Body of pancreas (tissue), 4 donors: Measurements from ENCODE around the gene ADAMTS19. TPM values are rescaled to one million over a fixed set of nuclear protein-coding genes. Genes with fewer than 3 reads are reported as not detected.

Experiments used
- ATAC-seq: fragments of 150-250 bp; one replicate; pipeline ENCODE4 v1.9.1; 2016
- DNase-seq, 4 donors: peaks; one replicate each; pipeline ENCODE4 v3.0.0-alpha.2; 2019
- H3K27ac ChIP-seq, 4 donors: fragments of 200-600 bp; sonication (generic); 1 replicate in 3 of 4; 2 replicates in 1 of 4; pipeline versions ENCODE4 v1.5.1 to v1.6.1; 2016 to 2019; ENCODE audit warnings: mild to moderate bottlenecking in 1 of 4, mixed read lengths in 1 of 4, moderate library complexity in 1 of 4
- H3K27me3 ChIP-seq, 2 donors: fragments of 200-600 bp; sonication (generic); one replicate each; pipeline ENCODE4 v1.6.0; 2016; ENCODE audit warnings: mild to moderate bottlenecking in 1 of 2
- H3K36me3 ChIP-seq, 2 donors: fragments of 200-600 bp; sonication (generic); replicated peaks in 1 of 2; 2 replicates each; pipeline ENCODE4 v1.5.1; 2016; ENCODE audit warnings: low read depth in 2 of 2; ENCODE audit not compliant: insufficient read depth in 1 of 2
- H3K4me1 ChIP-seq: fragments of 200-600 bp; sonication (generic); one replicate; pipeline ENCODE4 v1.6.0; 2016
- H3K4me3 ChIP-seq, 2 donors: fragments of 200-600 bp; sonication (generic); 1 replicate in 1 of 2; 2 replicates in 1 of 2; pipeline ENCODE4 v1.5.1; 2016 to 2019
- H3K9me3 ChIP-seq, 3 donors: fragments of 200-600 bp; sonication (generic); 1 replicate in 2 of 3; 2 replicates in 1 of 3; pipeline ENCODE4 v1.5.1; 2016
- CTCF ChIP-seq, 7 experiments: fragments of 450-650 bp in 4 of 7; fragments of 200-600 bp in 3 of 7; sonication (generic) in 3 of 7; IDR thresholded peaks; one replicate each; pipeline ENCODE4 v1.5.1; 2016 to 2019; ENCODE audit warnings: antibody characterized with exemption in 7 of 7
- POLR2A ChIP-seq, 3 donors: fragments of 450-650 bp; IDR thresholded peaks; one replicate each; pipeline ENCODE4 v1.6.1; 2016; ENCODE audit warnings: antibody characterized with exemption in 3 of 3, mild to moderate bottlenecking in 2 of 3
- WGBS, 2 donors: methylation state at CpG; one replicate each; pipeline ENCODE4 v1.1.5; 2017; 5-methylcytosine and 5-hydroxymethylcytosine counted together
- intact Hi-C: fragments of 100-400 bp; cut with DNase I; formaldehyde crosslinking; loops from one replicate; pipeline ENCODE4 v1.15.1; 2023
- total RNA-seq, 2 donors: library from RNA; depleted of rRNA; stranded (reverse); fragments of >200 nt; gene quantifications; one replicate each; pipeline ENCODE4 v1.1.0, GENCODE V29; 2016

Gene ADAMTS19
- total RNA-seq, 2 donors from 2014 or later, result 0.26 to 1.3 TPM

GRCh38 chr5:129511291-129511690 is 51.2 kb downstream of the ADAMTS19 start:
- no peak overlapping the region for H3K4me3 ChIP-seq

GRCh38 chr5:129541051-129541450 is 81.0 kb downstream of the ADAMTS19 start:
- WGBS, 2 donors, result 42 to 44% methylated on average over 3 of the region's 3 CpGs
- no peak for ATAC-seq
- Histone ChIP-seq H3K27me3 (no peaks in the 10 kb centered on the region), H3K9me3 (no peaks in the 10 kb centered on the region), H3K4me3 (no peak overlapping the region), H3K36me3 (no peaks in the 10 kb centered on the region), H3K4me1 (no peaks in the 10 kb centered on the region), H3K27ac (no peak overlapping the region)
- TF ChIP-seq POLR2A (IDR thresholded peaks at IDR 0.05), result no peak
- TF ChIP-seq CTCF (IDR thresholded peaks at IDR 0.05), result no peak
- DNase-seq, result no peak
- intact Hi-C loops, result no loop called here

More at GRCh38 chr5:129511291-129511690, 51.2 kb downstream of the ADAMTS19 start:
- no peaks in the 10 kb centered on the region for H3K36me3 ChIP-seq
- H3K4me1 ChIP-seq, result no peaks in the 10 kb centered on the region
- DNase-seq (no peak), ATAC-seq (no peak)
- intact Hi-C loops, result no loop called here
- H3K27me3 ChIP-seq, result no peaks in the 10 kb centered on the region
- H3K9me3 ChIP-seq, result no peaks in the 10 kb centered on the region
- TF ChIP-seq POLR2A (IDR thresholded peaks at IDR 0.05) (no peak), CTCF (IDR thresholded peaks at IDR 0.05) (no peak)
- no peak overlapping the region for H3K27ac ChIP-seq

- no peak overlapping the region for H3K27ac ChIP-seq
- no peak overlapping the region for H3K4me3 ChIP-seq
- ATAC-seq (no peak), DNase-seq (no peak)
- no peaks in the 10 kb centered on the region for H3K27me3 ChIP-seq
- no peaks in the 10 kb centered on the region for H3K36me3 ChIP-seq
- 60 to 75% methylated on average over 4 of the region's 4 CpGs for WGBS, 2 donors
- intact Hi-C loops, result no loop called here
- no peak for TF ChIP-seq POLR2A (IDR thresholded peaks at IDR 0.05)
- no peak for TF ChIP-seq CTCF (IDR thresholded peaks at IDR 0.05)
- no peaks in the 10 kb centered on the region for H3K9me3 ChIP-seq
- no peaks in the 10 kb centered on the region for H3K4me1 ChIP-seq
These were observed 81.7 kb downstream of the ADAMTS19 start for GRCh38 chr5:129541648-129542251.

- intact Hi-C loops, result no loop called here
- Histone ChIP-seq H3K9me3 (peaks cover 0 to 6% (median 0%) of the 10 kb centered on the region in 3 donors), H3K27me3 (no peaks in the 10 kb centered on the region), H3K36me3 (no peaks in the 10 kb centered on the region), H3K4me3 (no peak overlapping the region), H3K27ac (no peak overlapping the region), H3K4me1 (no peaks in the 10 kb centered on the region)
- 38 to 50% methylated on average over 1 of the region's 1 CpG for WGBS, 2 donors
- no peak for DNase-seq
- no peak for TF ChIP-seq CTCF (IDR thresholded peaks at IDR 0.05)
- no peak for TF ChIP-seq POLR2A (IDR thresholded peaks at IDR 0.05)
- no peak for ATAC-seq
These were observed 87.0 kb downstream of the ADAMTS19 start for GRCh38 chr5:129547137-129547536.
